HG03571 (cell line): ENCODE results near the gene TSACC.
"Not testable (repeated sequence)": the region's sequence is repeated elsewhere in the genome, so short reads cannot be mapped to it uniquely, and the experiment has no call there.

Experiments used
- ATAC-seq: cut with Tn5 transposase; IDR thresholded peaks from one replicate; pipeline ENCODE4 v1.9.1; 2021; ENCODE audit not compliant: unreplicated experiment

TSACC gene

GRCh38 chr1:156338180-156338976 is at the start of gene TSACC, which contains the start of gene CCT3:
TSACC (plus strand) TSS chr1:156338526; CDS start chr1:156339758, 1,232 bp downstream.
CCT3 (minus strand) TSS chr1:156338292; CDS start chr1:156338184, 108 bp downstream.
- ATAC-seq: peak; percentile 85

DNA sequence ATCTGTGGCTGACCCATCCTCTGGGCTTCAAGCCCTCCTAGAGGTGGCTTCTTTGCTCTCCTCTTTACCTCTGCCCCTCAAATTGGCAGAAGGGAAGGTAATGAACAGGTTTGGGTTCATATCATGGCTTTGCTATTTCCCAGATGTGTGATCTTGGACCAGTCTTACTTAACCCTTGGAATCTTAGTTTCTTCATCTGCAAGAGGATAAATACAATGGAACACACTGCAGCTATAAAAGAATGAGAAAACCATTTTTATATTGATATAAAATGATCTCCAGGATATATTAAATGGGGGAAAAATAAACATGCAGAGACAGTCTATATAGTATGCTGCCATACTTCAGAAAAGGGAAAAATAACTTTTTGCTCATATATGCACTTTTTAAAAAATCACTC is 48.5 kb upstream of the TSACC start:
- ATAC-seq: no peak

- ATAC-seq: no peak
Observed at GRCh38 chr1:156291226-156292061, 46.9 kb upstream of the TSACC start.

GRCh38 chr1:156293098-156293434 is 45.3 kb upstream of the TSACC start:
- ATAC-seq: no peak

- ATAC-seq: no peak
Observed at GRCh38 chr1:156293895-156294294, 44.4 kb upstream of the TSACC start.

GRCh38 chr1:156295391-156295947 is 42.9 kb upstream of the TSACC start, which contains the start of gene GLMP:
GLMP (minus strand) TSS chr1:156295679; CDS start chr1:156295645, 34 bp downstream.
- ATAC-seq: no peak

DNA sequence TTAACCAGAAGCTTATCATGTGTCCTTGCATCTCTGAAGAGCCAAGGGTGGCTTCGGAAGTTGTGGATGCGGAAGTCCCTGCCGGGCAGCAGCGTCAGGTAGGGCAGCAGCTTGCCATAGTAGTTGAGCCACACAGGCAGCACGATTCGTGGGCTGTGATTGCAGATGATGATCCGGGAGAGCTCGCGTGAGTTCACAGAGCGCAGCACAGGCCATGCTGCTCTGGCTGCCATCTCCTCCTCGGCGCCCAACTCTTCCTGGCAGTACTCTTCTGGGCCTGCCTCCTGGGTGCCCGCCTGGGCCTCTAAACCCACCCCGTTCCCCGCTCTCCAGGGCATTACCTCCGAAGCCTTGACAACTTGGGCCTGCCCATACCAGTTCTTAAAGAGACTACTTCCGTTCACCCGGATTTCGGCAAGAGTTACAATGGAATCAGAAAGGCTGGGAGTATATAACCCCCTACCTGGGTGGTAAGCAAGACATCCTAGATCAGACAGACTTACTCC is 39.4 kb upstream of the TSACC start, which contains the start of gene VHLL:
VHLL (minus strand) TSS at position 456 of the 506 bp plus-strand sequence; CDS start at position 338, 118 bp downstream.
- no peak for ATAC-seq

DNA sequence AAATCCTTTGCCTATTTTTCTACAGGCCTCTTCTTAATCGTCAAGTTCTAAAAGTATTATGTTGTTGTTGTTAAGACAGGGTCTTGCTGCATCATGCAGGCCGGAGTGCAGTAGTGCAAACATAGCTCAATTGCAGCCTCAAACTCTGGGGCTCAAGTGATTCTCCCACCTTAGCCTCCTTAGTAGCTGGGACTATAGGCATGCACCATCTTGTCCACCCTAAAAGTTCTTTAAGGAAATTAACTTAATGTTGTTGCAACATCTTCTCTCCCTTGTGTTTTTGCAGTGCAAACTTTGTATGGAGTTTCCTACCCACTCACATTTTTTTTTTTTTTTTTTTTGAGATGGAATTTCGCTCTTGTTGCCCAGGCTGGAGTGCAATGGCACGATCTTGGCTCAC is 35.1 kb upstream of the TSACC start:
- ATAC-seq: no peak

GRCh38 chr1:156305215-156305614 is 33.1 kb upstream of the TSACC start:
- ATAC-seq: no peak

DNA sequence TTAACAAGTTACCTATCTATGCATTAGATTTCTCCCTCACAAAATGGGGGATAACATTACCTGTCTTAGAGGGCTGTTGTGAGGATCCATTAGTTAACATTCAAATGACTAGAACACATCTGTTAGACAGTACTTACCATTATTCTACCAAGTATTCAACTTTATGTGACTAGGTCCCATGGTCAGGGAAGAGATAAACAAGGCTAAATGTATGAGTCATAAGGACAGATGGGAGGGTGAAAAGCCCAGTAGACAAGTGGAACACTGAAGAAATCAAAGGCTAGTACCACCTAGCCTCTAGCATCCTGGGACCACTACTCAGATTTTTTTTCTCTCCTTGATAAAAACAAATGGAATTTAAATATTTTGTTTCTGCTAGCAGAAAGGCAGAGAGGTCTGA is 30.2 kb upstream of the TSACC start:
- ATAC-seq: no peak

DNA sequence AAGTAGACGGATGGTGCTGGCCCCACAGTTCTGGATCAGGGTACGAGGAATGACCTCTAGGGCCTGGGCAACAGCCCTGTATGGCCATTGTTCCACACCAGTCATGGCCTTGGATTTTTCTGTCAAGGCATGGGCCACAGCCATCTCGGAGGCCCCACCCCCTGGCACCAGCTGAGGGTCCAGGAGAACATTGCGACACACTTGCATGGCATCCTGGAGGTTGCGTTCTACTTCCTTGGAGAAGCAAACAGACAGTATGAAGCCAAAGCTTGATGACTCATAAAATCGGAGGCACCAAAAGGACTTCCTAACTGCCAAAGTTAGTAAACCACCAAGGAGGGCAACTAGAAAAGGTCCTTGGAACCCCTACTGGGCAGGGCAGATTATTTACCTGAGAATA is 27.4 kb upstream of the TSACC start:
- ATAC-seq: no peak

DNA sequence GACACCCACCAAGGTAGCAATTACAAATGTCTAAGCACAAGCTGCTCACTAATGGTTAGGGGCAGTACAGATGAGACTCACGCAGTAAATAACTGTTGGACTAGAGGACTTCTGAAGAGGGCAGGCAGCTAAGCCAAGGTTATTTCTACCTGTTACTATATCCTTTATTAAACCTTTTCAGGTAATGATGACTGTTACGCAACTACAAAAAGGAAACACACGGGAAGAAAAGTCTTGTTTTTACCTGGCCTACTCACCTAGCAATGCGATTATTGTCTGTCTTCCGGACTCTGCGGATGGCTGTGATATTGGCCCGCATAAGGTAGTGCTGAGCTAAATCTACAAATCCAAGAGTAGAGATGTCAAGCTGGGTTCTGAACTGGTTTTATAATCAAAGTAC is 21.4 kb upstream of the TSACC start:
- no peak for ATAC-seq

DNA sequence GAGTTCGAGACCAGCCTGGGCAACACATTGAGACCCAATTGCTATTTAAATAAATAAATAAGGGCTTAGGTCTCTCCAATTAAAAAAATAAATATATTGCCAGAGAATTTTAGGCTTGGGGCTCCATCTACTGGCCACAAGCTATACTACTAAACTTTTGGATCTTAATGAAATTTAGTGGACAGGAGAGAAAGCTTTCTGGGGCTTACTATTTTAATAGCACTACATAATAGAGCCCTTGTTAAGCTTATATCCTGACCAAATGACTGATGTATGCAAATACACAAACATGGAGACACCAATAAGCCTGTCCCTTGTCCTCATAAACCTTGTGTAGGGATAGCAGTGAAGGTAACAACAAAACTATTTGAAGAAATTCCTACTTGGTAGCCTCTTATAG is 18.7 kb upstream of the TSACC start:
- no peak for ATAC-seq

- no peak for ATAC-seq
Observed at GRCh38 chr1:156320560-156320959, 17.8 kb upstream of the TSACC start.

- ATAC-seq: not testable (repeated sequence)
Observed at GRCh38 chr1:156323179-156323578, 15.1 kb upstream of the TSACC start.

- ATAC-seq: no peak
Observed at GRCh38 chr1:156336242-156336641, 2.1 kb upstream of the TSACC start.

- ATAC-seq: no peak
Observed at GRCh38 chr1:156337052-156337887, 1.1 kb upstream of the TSACC start.

GRCh38 chr1:156337888-156338179 is 492 bp upstream of the TSACC start:
- no peak for ATAC-seq

GRCh38 chr1:156342166-156342955 is 4.0 kb downstream of the TSACC start:
- no peak for ATAC-seq

DNA sequence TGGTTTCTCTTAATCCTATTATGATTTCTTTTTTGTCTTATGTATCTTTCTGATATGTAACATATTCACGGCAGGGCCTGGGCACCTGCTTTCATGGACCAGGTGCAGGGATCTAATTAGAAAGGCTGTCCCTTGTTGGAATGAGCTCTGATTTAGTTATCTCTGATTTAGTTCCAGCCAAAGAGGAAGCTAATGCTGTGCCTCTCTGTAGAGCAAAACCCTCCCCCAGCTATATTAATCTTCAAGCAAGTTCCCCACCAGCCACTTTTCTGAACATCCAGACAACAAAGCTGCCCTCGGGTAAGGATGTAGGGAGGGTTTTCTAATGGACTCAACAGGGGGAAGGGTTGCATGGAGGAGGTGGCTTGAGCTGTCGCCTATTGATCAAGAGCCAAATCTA is 6.1 kb downstream of the TSACC start:
- ATAC-seq: no peak
